Inferior parietal cortex (tissue), 1 donor: Measurements from ENCODE around the gene PHC2.
A peak's percentile ranks its signal among the peaks of the same experiment; 100 is the strongest.

Experiments
- DNase-seq: peaks from one replicate; pipeline ENCODE4 v3.0.0-alpha.2; 2016; ENCODE audit errors: extremely low spot score

The PHC2 gene

GRCh38 chr1:33430692-33431593, at the start of gene PHC2:
PHC2 (minus strand) TSS chr1:33431095; CDS start chr1:33375539, 55,556 bp downstream.
- DNase-seq: peak; percentile 96

- DNase-seq: no peak
Measured at GRCh38 chr1:33477451-33477850, 46.6 kb upstream of the PHC2 start.

GRCh38 chr1:33473900-33474299, 43.0 kb upstream of the PHC2 start:
- no peak for DNase-seq

- DNase-seq: peak; percentile 98
Measured at GRCh38 chr1:33472269-33472980, 41.5 kb upstream of the PHC2 start, which contains the start of gene ZSCAN20. ZSCAN20 (plus strand) TSS chr1:33472645; CDS start chr1:33479289, 6,644 bp downstream.

GRCh38 chr1:33471416-33471815, 40.5 kb upstream of the PHC2 start:
- no peak for DNase-seq

- DNase-seq: peak; percentile 93
Measured at GRCh38 chr1:33470495-33471012, 39.7 kb upstream of the PHC2 start.

GRCh38 chr1:33469691-33470090, 38.8 kb upstream of the PHC2 start:
- DNase-seq: no peak

GRCh38 chr1:33468967-33469366, 38.1 kb upstream of the PHC2 start:
- DNase-seq: no peak

GRCh38 chr1:33468531-33468930, 37.6 kb upstream of the PHC2 start:
- DNase-seq: no peak

GRCh38 chr1:33468011-33468410, 37.1 kb upstream of the PHC2 start:
- no peak for DNase-seq

GRCh38 chr1:33466159-33466558, 35.3 kb upstream of the PHC2 start:
- DNase-seq: no peak

- DNase-seq: no peak
Measured at GRCh38 chr1:33465316-33465715, 34.4 kb upstream of the PHC2 start.

- DNase-seq: no peak
Measured at GRCh38 chr1:33464552-33464951, 33.7 kb upstream of the PHC2 start.

- DNase-seq: no peak
Measured at GRCh38 chr1:33462405-33463164, 31.7 kb upstream of the PHC2 start.

- DNase-seq: no peak
Measured at GRCh38 chr1:33460947-33461629, 30.2 kb upstream of the PHC2 start.

- DNase-seq: no peak
Measured at GRCh38 chr1:33460144-33460543, 29.2 kb upstream of the PHC2 start.

GRCh38 chr1:33459691-33460090, 28.8 kb upstream of the PHC2 start:
- DNase-seq: no peak

GRCh38 chr1:33456502-33456886, 25.6 kb upstream of the PHC2 start:
- no peak for DNase-seq

- DNase-seq: no peak
Measured at GRCh38 chr1:33455539-33456501, 24.9 kb upstream of the PHC2 start.

- DNase-seq: no peak
Measured at GRCh38 chr1:33454646-33455282, 23.9 kb upstream of the PHC2 start.
